ENCODE results near the gene CROCC2.

The CROCC2 gene

GRCh38 chr2:240893363-240893844, 12.7 kb upstream of the CROCC2 start:
- peak; percentile 57 for DNase-seq

GRCh38 chr2:240894006-240894405, 12.1 kb upstream of the CROCC2 start:
- no peak for DNase-seq

- DNase-seq: no peak
Measured at GRCh38 chr2:240894836-240895558, 11.1 kb upstream of the CROCC2 start.

- no peak for DNase-seq
Measured at GRCh38 chr2:240895656-240896388, 10.3 kb upstream of the CROCC2 start, which contains the start of gene MAB21L4. MAB21L4 (minus strand) TSS chr2:240896156; CDS start chr2:240895997, 159 bp downstream.

- DNase-seq: no peak
Measured at GRCh38 chr2:240896394-240896793, 9.7 kb upstream of the CROCC2 start.

- no peak for DNase-seq
Measured at GRCh38 chr2:240896871-240897692, 9.1 kb upstream of the CROCC2 start.

- DNase-seq: no peak
Measured at GRCh38 chr2:240898108-240898730, 7.9 kb upstream of the CROCC2 start.

- no peak for DNase-seq
Measured at GRCh38 chr2:240898731-240899467, 7.2 kb upstream of the CROCC2 start.

GRCh38 chr2:240899468-240899865, 6.7 kb upstream of the CROCC2 start:
- no peak for DNase-seq

GRCh38 chr2:240900141-240900860, 5.8 kb upstream of the CROCC2 start:
- DNase-seq: no peak

- DNase-seq: no peak
Measured at GRCh38 chr2:240901986-240902614, 4.0 kb upstream of the CROCC2 start.

- DNase-seq: no peak
Measured at GRCh38 chr2:240902615-240903041, 3.5 kb upstream of the CROCC2 start.

GRCh38 chr2:240903191-240904060, 2.7 kb upstream of the CROCC2 start:
- no peak for DNase-seq

GRCh38 chr2:240904216-240905175, 1.6 kb upstream of the CROCC2 start:
- no peak for DNase-seq

- DNase-seq: no peak
Measured at GRCh38 chr2:240905176-240905781, 857 bp upstream of the CROCC2 start.

- no peak for DNase-seq
Measured at GRCh38 chr2:240906911-240907590, 915 bp downstream of the CROCC2 start.

- DNase-seq: no peak
Measured at GRCh38 chr2:240909216-240909974, 3.3 kb downstream of the CROCC2 start.

Data from activated naive CD4-positive, alpha-beta T cell treated with anti-CD3 and anti-CD28 coated beads, Interleukin-2, amount 50 U/mL, for 16 hours (primary cell).